Stimulated activated CD4-positive, alpha-beta T cell treated with anti-CD3 and anti-CD28 coated beads, Interleukin-12 subunit alpha, Interleukin-12 subunit beta, amount 100 ng/mL, for 48 hours (primary cell): ENCODE measurements around the gene PRRX1.

ENCODE experiments used
- DNase-seq, 3 donors: peaks; one replicate each; pipeline ENCODE4 v3.0.0-alpha.2; 2020; ENCODE audit warnings: low read depth in 2 of 3, low spot score in 1 of 3

Gene PRRX1

GRCh38 chr1:170714938-170715337, 51.0 kb downstream of the PRRX1 start:
- no peak for DNase-seq

GRCh38 chr1:170716835-170717429, 53.0 kb downstream of the PRRX1 start:
- no peak for DNase-seq

GRCh38 chr1:170720661-170721060, 56.7 kb downstream of the PRRX1 start:
- DNase-seq: no peak

- no peak for DNase-seq
Measured at GRCh38 chr1:170721621-170722020, 57.7 kb downstream of the PRRX1 start.

GRCh38 chr1:170723518-170723917, 59.6 kb downstream of the PRRX1 start:
- DNase-seq: no peak

GRCh38 chr1:170725326-170725725, 61.4 kb downstream of the PRRX1 start:
- no peak for DNase-seq

GRCh38 chr1:170727963-170728362, 64.0 kb downstream of the PRRX1 start:
- DNase-seq: no peak

GRCh38 chr1:170729225-170730002, 65.5 kb downstream of the PRRX1 start:
- DNase-seq: no peak

GRCh38 chr1:170730014-170730413, 66.1 kb downstream of the PRRX1 start:
- DNase-seq: no peak

GRCh38 chr1:170730438-170730837, 66.5 kb downstream of the PRRX1 start:
- no peak for DNase-seq

- no peak for DNase-seq
Measured at GRCh38 chr1:170731566-170732251, 67.8 kb downstream of the PRRX1 start.

GRCh38 chr1:170732252-170732588, 68.3 kb downstream of the PRRX1 start:
- no peak for DNase-seq

- no peak for DNase-seq
Measured at GRCh38 chr1:170734412-170735175, 70.7 kb downstream of the PRRX1 start.

GRCh38 chr1:170735366-170736263, 71.7 kb downstream of the PRRX1 start:
- DNase-seq: no peak

- DNase-seq: no peak
Measured at GRCh38 chr1:170739803-170740202, 75.9 kb downstream of the PRRX1 start.

- DNase-seq: no peak
Measured at GRCh38 chr1:170741678-170742077, 77.7 kb downstream of the PRRX1 start.

GRCh38 chr1:170742600-170742999, 78.7 kb downstream of the PRRX1 start:
- no peak for DNase-seq

- no peak for DNase-seq
Measured at GRCh38 chr1:170743083-170743482, 79.2 kb downstream of the PRRX1 start.

- no peak for DNase-seq
Measured at GRCh38 chr1:170749549-170749948, 85.6 kb downstream of the PRRX1 start.

- no peak for DNase-seq
Measured at GRCh38 chr1:170749959-170750358, 86.0 kb downstream of the PRRX1 start.

GRCh38 chr1:170755795-170756194, 91.9 kb downstream of the PRRX1 start:
- no peak for DNase-seq
